A549 (cell line): Measurements from ENCODE around the gene RHBDF2. TPM values are rescaled to one million over a fixed set of nuclear protein-coding genes. Genes with fewer than 3 reads are reported as not detected.

Experiments
- ATAC-seq, 2 experiments: fragments of 200-7000 bp in 1 of 2; fragments of >200 bp in 1 of 2; cut with Nextera tagmentation in 1 of 2; cut with Tn5 transposase in 1 of 2; 3 replicates each; pipeline versions ENCODE4 v1.8.0 to v1.9.1; 2018 to 2020; ENCODE audit warnings: mild to moderate bottlenecking in 1 of 2, moderate library complexity in 1 of 2
- CTCF ChIA-PET: fragments of 300-600 bp; sonication (Branson Sonifier 250); formaldehyde crosslinking; extraction: SDS; loops from one replicate; lab custom pipeline; 2021; ENCODE audit warnings: antibody characterized with exemption, inconsistent platforms; lab: Yijun Ruan, JAX
- POLR2A ChIA-PET: fragments of 350-600 bp; formaldehyde crosslinking; extraction: SDS; loops from one replicate; lab custom pipeline; 2021; ENCODE audit warnings: antibody characterized with exemption, inconsistent platforms; lab: Yijun Ruan, JAX
- DNase-seq, 2 experiments: peaks; one replicate each; pipeline versions ENCODE4 v3.0.0 to v3.0.0-alpha.2; 2011 to 2016; ENCODE audit warnings: low read depth in 1 of 2, low spot score in 1 of 2
- FAIRE-seq: peaks from 2 replicates; lab custom pipeline; 2011; peaks lifted over from hg19 to GRCh38; lab: Jason Lieb, UNC
- H3K27ac ChIP-seq, 2 experiments: fragments of >200 bp; sonication (Bioruptor Twin); formaldehyde crosslinking; 3 replicates each; pipeline ENCODE4 v1.5.1; 2016 to 2017
- H3K4me1 ChIP-seq: fragments of >200 bp; sonication (Bioruptor Twin); formaldehyde crosslinking; 3 replicates; pipeline ENCODE4 v1.6.1; 2016
- H3K4me2 ChIP-seq: fragments of >200 bp; sonication (Bioruptor Twin); formaldehyde crosslinking; 3 replicates; pipeline ENCODE4 v1.6.1; 2016
- H3K4me3 ChIP-seq: fragments of >200 bp; sonication (Bioruptor Twin); formaldehyde crosslinking; 3 replicates; pipeline ENCODE4 v1.5.1; 2016
- H3K9me3 ChIP-seq: fragments of >200 bp; sonication (Bioruptor Twin); formaldehyde crosslinking; 3 replicates; pipeline ENCODE4 v1.6.1; 2016
- BHLHE40 ChIP-seq: IDR thresholded peaks from 2 replicates; pipeline ENCODE4 v1.6.1; 2012; ENCODE audit warnings: low read depth, low read length, inconsistent platforms
- CBX2 ChIP-seq: fragments of 200-600 bp; sonication (generic); IDR thresholded peaks from 2 replicates; pipeline ENCODE4 v1.6.1; 2016; ENCODE audit warnings: low read depth, mild to moderate bottlenecking, borderline replicate concordance
- CEBPB ChIP-seq, 2 experiments: fragments of >200 bp in 1 of 2; sonication (Bioruptor Twin) in 1 of 2; formaldehyde crosslinking in 1 of 2; IDR thresholded peaks; 2 replicates each; pipeline ENCODE4 v1.6.1; 2012 to 2016
- CHD4 ChIP-seq: fragments of 200-600 bp; sonication (generic); IDR thresholded peaks from 2 replicates; pipeline ENCODE4 v1.6.1; 2016; ENCODE audit warnings: antibody characterized with exemption, mild to moderate bottlenecking, borderline replicate concordance
- ESRRA ChIP-seq: fragments of 150-350 bp; IDR thresholded peaks from 2 replicates; pipeline ENCODE4 v1.6.1; 2014; ENCODE audit warnings: mild to moderate bottlenecking, low read length, borderline replicate concordance
- MAZ ChIP-seq: fragments of 150-350 bp; IDR thresholded peaks from 2 replicates; pipeline ENCODE4 v1.6.1; 2014; ENCODE audit warnings: antibody characterized with exemption, low read depth, low read length, borderline replicate concordance
- MYC ChIP-seq: IDR thresholded peaks from 2 replicates; pipeline ENCODE4 v1.6.1; 2012; ENCODE audit warnings: mild to moderate bottlenecking, inconsistent platforms, low read length, improper control_type of control experiment, borderline replicate concordance
- NR3C1 ChIP-seq: fragments of >200 bp; sonication (Bioruptor Twin); formaldehyde crosslinking; IDR thresholded peaks from 3 replicates; pipeline ENCODE4 v1.6.1; 2017
- POLR2AphosphoS2 ChIP-seq: conservative IDR thresholded peaks from 2 replicates; pipeline ENCODE4 v1.6.1; 2012; ENCODE audit warnings: low read length, improper control_type of control experiment, inconsistent platforms
- RFX5 ChIP-seq: fragments of 450-650 bp; IDR thresholded peaks from 2 replicates; pipeline ENCODE4 v1.7.1; 2014; ENCODE audit warnings: antibody characterized with exemption, mild to moderate bottlenecking, moderate library complexity
- RNF2 ChIP-seq: fragments of 200-600 bp; sonication (generic); IDR thresholded peaks from 2 replicates; pipeline ENCODE4 v1.6.1; 2016; ENCODE audit warnings: low read depth, mild to moderate bottlenecking, antibody characterized with exemption, moderate library complexity, borderline replicate concordance
- TFCP2L1 ChIP-seq: fragments of 250-450 bp; sonication (Bioruptor Pico); IDR thresholded peaks from 2 replicates; pipeline ENCODE4 v1.5.0; 2021; ENCODE audit warnings: mild to moderate bottlenecking
- WGBS: methylation state at CpG from one replicate; pipeline ENCODE4 v1.1.6; 2017; ENCODE audit errors: missing lambda C conversion rate; 5-methylcytosine and 5-hydroxymethylcytosine counted together
- polyA plus RNA-seq, 4 experiments: library from polyadenylated mRNA; depleted of rRNA in 3 of 4; stranded (reverse); fragments of >200 nt; fragmentation: RNase III in 1 of 4; extraction: RNeasy Plus Mini Kit Qiagen cat#74134 plus additional on column Dnase treatment in 1 of 4; gene quantifications; 2 replicates in 3 of 4; 3 replicates in 1 of 4; pipeline ENCODE4 v1.2.3, GENCODE V29; 2011 to 2017
- TF ChIP-seq, protein P1 (sequence below): fragments of 200-600 bp; sonication (generic); IDR thresholded peaks from 2 replicates; pipeline ENCODE4 v1.6.1; 2016; ENCODE audit warnings: antibody characterized with exemption, mild to moderate bottlenecking, moderate library complexity
- TF ChIP-seq, protein P2 (sequence below): fragments of 150-350 bp; IDR thresholded peaks from 2 replicates; pipeline ENCODE4 v1.6.1; 2014; ENCODE audit warnings: low read depth, mild to moderate bottlenecking, low read length
- TF ChIP-seq, protein P3 (sequence below): fragments of 450-650 bp; IDR thresholded peaks from 2 replicates; pipeline ENCODE4 v1.6.1; 2014; ENCODE audit warnings: antibody characterized with exemption

RHBDF2 gene
- polyA plus RNA-seq, 2 of the 4 experiments (the other 2 are of a cell fraction) = 14.0 to 42.9 TPM

DNA sequence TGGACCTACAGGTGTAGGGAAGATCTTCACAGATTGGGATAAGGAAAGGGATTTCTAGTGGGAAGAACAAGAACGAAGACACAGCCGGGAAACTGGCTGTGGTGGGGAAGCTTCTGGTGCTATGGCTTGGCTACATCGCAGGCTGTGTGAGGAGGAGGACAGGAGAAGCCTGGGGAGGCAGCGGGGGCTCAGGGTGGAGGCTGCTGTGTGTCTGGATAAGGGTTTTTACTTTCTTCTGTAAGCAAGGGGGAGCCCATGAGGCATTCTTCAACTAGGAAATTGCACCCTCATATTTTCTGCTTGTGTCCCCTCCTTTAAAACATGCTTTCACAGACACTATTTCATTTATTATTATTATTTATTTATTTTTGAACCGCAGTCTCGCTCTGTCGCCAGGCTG, 2.9 kb upstream of the RHBDF2 start (continued):
- no peak for TF ChIP-seq NR3C1
- TF ChIP-seq RFX5 = no peak
- TF ChIP-seq, protein P1, sequence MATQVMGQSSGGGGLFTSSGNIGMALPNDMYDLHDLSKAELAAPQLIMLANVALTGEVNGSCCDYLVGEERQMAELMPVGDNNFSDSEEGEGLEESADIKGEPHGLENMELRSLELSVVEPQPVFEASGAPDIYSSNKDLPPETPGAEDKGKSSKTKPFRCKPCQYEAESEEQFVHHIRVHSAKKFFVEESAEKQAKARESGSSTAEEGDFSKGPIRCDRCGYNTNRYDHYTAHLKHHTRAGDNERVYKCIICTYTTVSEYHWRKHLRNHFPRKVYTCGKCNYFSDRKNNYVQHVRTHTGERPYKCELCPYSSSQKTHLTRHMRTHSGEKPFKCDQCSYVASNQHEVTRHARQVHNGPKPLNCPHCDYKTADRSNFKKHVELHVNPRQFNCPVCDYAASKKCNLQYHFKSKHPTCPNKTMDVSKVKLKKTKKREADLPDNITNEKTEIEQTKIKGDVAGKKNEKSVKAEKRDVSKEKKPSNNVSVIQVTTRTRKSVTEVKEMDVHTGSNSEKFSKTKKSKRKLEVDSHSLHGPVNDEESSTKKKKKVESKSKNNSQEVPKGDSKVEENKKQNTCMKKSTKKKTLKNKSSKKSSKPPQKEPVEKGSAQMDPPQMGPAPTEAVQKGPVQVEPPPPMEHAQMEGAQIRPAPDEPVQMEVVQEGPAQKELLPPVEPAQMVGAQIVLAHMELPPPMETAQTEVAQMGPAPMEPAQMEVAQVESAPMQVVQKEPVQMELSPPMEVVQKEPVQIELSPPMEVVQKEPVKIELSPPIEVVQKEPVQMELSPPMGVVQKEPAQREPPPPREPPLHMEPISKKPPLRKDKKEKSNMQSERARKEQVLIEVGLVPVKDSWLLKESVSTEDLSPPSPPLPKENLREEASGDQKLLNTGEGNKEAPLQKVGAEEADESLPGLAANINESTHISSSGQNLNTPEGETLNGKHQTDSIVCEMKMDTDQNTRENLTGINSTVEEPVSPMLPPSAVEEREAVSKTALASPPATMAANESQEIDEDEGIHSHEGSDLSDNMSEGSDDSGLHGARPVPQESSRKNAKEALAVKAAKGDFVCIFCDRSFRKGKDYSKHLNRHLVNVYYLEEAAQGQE = no peak

DNA sequence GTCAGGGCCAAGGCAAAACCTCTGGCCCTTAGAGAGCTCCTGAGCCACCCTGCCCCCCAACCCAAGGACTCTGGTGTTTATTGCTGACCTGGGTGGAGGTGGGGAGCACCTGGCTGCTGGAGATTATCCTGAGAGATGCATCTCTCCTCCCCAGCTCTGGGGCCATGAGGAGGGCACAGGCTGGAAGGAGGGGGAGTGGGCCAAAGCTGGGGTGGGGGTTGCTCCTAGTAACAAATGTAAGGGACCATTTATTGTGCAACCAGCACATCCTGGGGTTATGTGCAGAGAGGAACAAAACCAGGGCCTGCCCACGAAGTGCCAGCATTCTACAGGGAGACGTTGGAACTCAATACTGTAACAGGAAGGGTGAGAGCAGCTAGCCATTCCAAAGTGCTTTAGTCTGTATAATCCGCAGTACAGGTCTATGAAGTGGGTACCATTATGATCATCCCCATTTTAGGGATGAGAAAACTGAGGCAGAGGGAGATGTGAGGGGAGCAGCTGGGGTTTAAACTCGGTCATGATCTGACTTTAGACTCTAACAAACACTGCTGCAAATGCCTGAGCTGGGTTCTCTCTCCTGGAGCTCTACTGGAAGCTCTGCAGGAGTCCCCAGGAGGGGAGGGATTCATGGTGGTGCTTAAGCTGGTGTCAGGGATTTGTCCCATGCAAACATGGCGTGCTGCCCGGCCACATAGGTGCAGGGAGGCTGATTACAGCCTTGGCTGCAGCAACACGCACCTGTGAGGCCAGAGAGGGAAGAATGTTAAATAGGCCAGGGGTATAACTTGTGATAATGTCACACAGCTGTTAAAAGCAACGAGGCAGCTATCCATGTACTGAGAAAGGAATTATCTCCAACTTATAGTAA, 1.4 kb upstream of the RHBDF2 start:
- ChIA-PET POLR2A (no interaction called here), CTCF (interaction anchor here (0.6 to 64.5 kb wide), 21 partner anchors 8 to 584 kb away, joined by 3 to 1994 read pairs (median 4); partner anchors contain the start of genes AANAT, ST6GALNAC2 and UBE2O)
- Histone ChIP-seq H3K4me2 (no peak overlapping the region; the same call in 2 of the 3 replicates), H3K4me3 (no peak overlapping the region), H3K9me3 (no peaks in the 10 kb centered on the region), H3K4me1 (peaks cover 39% of the 10 kb centered on the region), H3K27ac (peak overlapping the region; percentile 83 to 96; a peak in 5 of 6 replicates)
- DNase-seq (no peak), ATAC-seq (no peak)
- TF ChIP-seq, protein P1 = no peak
- TF ChIP-seq CHD4 (0 out of 2 replicates have a peak, but pooled peaks have one; percentile 43), CBX2 (no peak)
- TF ChIP-seq, all 56 proteins: peak for 1
- FAIRE-seq = no peak
- 70% methylated on average over 8 of the region's 8 CpGs for WGBS

DNA sequence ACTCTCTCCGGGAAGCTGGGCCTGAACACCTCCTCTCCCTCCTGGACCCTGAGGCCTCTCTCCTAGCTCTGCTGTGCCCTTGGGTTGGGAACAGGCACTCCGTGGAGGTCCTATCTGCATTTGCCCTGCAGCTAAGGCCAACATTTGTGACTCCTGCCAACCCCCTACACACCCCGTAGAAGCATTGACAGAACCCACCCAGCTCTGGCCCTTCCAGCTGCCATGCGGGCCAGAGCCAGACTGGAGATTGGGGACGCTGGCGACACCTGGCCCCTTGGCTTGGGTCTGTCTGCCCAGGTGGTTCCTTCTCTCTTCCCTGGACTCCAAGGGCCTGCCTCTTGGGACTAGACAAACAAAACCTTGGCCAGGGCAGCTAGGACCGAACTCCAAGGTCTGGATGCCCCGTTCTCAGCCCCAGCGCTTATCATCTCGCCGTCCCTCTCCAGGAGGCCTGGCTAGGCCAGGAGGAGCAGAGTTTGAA, 644 bp upstream of the RHBDF2 start:
- DNase-seq (no peak), FAIRE-seq (no peak), ATAC-seq (no peak)
- WGBS = 81% methylated on average over 10 of the region's 11 CpGs
- peak overlapping the region; percentile 83 to 96 for H3K27ac ChIP-seq
- peaks cover 45% of the 10 kb centered on the region for H3K4me1 ChIP-seq
- H3K4me2 ChIP-seq = peak overlapping the region; percentile 91
- peak overlapping the region; percentile 81; the same call in 2 of the 3 replicates for H3K4me3 ChIP-seq
- TF ChIP-seq TFCP2L1 (CRISPR knock-in tag) (no peak), RNF2 (no peak), CEBPB (IDR thresholded peaks at IDR 0.05) (no peak), ESRRA (no peak), BHLHE40 (no peak), MAZ (no peak), MYC (no peak), POLR2AphosphoS2 (no peak)
- TF ChIP-seq, protein P1 = no peak
- TF ChIP-seq, protein P2, sequence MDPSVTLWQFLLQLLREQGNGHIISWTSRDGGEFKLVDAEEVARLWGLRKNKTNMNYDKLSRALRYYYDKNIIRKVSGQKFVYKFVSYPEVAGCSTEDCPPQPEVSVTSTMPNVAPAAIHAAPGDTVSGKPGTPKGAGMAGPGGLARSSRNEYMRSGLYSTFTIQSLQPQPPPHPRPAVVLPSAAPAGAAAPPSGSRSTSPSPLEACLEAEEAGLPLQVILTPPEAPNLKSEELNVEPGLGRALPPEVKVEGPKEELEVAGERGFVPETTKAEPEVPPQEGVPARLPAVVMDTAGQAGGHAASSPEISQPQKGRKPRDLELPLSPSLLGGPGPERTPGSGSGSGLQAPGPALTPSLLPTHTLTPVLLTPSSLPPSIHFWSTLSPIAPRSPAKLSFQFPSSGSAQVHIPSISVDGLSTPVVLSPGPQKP = no peak
- TF ChIP-seq, protein P3, sequence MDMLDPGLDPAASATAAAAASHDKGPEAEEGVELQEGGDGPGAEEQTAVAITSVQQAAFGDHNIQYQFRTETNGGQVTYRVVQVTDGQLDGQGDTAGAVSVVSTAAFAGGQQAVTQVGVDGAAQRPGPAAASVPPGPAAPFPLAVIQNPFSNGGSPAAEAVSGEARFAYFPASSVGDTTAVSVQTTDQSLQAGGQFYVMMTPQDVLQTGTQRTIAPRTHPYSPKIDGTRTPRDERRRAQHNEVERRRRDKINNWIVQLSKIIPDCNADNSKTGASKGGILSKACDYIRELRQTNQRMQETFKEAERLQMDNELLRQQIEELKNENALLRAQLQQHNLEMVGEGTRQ = no peak
- POLR2A ChIA-PET = interaction anchor here (0.6 kb wide), 1 partner anchor 128 kb away, joined by 3 read pairs; no protein-coding TSS in a partner anchor
- no peaks in the 10 kb centered on the region for H3K9me3 ChIP-seq
- CTCF ChIA-PET = interaction anchor here (0.6 to 64.5 kb wide), 14 partner anchors 7 to 198 kb away, joined by 3 to 1994 read pairs (median 4); partner anchors contain the start of genes AANAT and UBE2O
